HG03039 (cell line): ENCODE results near the gene CSTF3.
"Not testable (repeated sequence)": the region's sequence is repeated elsewhere in the genome, so short reads cannot be mapped to it uniquely, and the experiment has no call there.

Experiments used
- ATAC-seq: cut with Tn5 transposase; IDR thresholded peaks from one replicate; pipeline ENCODE4 v1.9.1; 2021; ENCODE audit warnings: mild to moderate bottlenecking, moderate library complexity; ENCODE audit not compliant: unreplicated experiment

Gene CSTF3

DNA sequence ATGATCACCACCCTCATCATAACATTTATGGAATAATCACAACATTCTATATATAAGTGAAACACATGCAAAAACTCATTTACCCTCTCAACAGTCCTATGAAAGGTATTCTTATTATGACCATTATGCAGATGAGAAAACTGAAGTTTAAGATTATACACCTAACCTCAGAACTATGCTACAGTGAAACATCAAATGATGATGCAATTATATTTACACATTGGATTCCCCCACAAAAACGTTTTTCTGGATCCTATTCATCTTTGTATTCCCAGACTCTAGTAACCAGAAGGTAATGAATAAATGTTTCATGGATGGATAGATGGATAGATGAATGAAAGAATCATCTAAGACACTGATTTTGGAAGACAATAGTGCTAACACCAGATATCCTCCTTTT, 67.1 kb downstream of the CSTF3 start:
- no peak for ATAC-seq

DNA sequence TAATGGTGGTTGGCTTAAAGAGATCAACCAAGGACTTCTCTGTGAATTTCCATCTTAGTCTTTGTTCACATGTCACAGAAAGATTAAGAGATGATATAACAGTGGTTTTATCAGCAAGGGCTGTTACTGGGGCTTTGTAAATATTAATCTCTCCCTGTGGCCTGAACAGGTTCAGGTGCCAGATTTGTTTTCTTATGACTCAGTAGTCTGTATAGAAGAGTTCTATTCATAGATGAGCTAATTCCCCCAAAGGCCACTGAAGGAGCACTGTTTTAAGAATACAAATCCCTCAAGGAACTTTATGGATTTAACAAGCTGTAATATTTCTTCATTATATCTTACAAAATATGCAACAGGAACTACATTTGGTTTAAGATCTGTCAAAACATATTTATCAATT, 71.5 kb downstream of the CSTF3 start:
- no peak for ATAC-seq

DNA sequence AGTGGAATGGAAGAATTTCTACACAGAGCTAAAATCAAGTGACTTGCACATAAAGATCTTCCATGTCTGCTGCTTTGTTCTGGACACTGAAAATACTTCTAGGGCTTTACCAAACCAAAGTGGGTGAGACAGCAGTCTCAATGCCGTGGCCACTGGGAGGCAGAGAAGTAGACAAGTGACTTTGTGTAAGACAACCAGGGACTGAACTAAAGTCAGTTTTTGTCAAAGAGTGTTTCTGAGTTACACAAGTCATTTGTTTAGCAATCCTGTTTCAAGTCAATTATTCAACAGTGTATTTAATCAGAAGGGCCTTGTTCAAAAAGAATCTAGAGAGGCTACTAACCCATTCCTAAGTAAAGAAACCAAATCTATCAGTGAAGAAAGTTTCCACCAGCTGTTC, 75.3 kb downstream of the CSTF3 start:
- no peak for ATAC-seq

DNA sequence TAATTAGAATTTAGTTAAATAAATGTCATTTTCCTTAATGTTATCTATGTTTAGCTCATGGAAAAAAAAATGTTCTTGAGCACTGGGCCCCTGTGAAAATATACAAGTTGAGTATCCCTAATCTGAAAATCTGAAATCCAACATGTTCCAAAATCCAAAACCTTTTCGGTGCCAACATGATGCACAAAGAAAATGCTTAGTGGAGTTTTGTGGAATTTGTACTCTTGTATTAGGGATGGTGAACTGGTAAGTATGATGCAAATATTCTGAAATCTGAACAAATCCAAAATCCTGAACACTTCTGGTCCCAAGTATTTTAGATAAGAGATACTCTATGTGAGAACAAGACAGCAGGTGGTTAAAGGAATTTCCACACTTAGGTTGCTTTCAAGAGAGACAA, 77.4 kb downstream of the CSTF3 start:
- no peak for ATAC-seq

DNA sequence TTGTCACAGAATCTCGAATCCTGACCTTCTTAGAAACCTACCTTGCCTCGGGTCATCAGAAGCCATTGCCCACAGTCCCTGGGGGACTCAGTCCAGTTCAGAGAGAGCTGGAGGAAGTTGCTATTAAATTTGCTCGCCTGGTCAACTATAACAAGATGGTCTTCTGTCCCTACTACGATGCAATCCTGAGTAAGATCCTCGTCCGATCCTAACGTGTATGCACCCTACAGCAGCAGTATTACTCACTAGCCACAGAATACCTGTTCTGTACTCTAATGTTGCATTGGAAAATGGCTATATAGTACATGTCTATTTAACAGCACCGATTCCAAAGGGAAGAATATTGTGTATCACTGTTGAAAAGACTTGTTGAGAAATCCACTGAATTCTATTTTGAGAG, 88.8 kb downstream of the CSTF3 start:
- ATAC-seq = no peak

DNA sequence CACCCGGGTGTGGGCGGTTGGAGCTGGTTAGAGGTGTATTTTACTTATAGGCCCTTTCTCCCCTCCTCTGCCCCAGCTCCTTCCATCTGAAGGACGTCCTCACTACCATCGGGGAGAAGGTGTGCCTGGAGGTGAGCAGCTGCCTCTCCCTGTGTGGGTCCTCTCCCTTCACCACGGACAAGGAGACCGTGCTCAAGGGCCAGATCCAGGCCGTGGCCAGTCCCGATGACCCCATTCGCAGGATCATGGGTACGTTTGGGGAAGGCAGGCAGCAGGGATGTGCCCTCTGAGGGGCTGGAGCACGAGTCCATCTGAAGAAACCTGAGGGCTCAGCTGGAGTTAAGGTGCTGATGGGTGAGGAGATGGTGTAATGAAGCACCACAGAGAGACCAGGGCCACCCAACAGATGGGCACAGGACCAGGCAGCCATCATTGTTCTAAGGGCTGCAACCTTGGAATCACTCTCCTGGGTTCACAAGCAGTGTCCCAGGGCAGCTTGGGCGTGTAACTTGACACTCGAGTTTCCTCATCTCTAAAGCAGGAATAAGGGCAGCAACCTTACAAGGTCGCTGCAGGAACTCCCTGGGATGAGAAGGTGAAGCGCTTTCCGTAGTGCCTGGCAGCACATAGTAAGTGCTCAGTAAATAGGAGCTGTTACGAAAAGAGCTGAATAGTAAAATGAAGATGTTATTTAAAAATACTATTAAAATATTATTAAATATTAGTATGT, 92.5 kb downstream of the CSTF3 start:
- no peak for ATAC-seq

DNA sequence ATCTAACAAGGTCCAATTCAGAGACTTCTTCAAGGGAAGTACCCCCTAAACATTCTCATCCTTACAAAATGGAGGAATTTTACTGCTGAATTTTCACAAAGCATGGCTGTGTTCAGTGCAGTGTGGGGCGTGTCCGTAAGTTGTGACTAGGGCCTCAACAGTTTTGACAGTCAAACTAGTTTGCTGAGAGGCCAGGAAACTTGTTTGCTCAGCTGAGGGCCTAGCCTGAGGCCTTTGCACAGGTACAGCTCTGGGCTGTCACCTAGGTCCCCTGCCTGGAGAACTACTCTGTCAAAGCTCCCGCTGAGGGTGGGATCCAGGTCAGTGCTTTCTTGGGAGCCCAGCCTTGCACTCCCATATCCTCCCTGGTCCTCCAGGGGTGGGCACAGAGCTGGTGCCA, 94.0 kb downstream of the CSTF3 start:
- ATAC-seq = no peak

DNA sequence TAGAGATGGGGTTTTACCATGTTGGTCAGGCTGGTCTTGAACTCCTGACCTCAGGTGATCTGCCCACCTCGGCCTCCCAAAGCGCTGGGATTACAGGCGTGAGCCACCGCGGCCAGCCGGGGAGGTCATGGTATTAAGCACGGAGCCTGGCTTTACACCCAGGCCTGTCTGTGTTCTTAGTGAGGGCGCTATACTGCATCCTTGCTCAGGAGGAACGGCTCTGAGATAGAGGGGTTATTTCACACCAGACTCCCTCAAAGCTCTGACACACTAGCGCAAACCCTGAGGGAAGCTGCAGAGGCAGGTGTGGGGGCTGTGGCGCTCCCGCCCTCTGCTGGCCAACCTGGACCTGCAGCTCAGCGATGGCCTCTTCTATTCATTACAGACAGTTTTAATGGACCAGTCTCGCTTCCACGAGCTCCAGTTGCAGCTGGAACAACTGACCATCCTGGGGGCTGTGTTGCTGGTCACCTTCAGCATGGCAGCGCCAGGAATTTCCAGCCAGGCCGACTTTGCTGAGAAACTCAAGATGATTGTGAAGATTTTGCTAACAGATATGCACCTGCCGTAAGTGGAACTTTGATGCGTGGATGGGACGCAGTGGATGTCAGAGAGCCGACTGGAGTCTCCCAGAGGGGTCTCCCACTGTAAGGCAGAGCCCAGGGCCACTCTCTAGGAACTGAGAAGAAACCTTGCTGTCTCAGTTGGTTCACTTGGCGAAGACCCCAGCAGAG, 95.7 kb downstream of the CSTF3 start:
- peak; percentile 53 for ATAC-seq

DNA sequence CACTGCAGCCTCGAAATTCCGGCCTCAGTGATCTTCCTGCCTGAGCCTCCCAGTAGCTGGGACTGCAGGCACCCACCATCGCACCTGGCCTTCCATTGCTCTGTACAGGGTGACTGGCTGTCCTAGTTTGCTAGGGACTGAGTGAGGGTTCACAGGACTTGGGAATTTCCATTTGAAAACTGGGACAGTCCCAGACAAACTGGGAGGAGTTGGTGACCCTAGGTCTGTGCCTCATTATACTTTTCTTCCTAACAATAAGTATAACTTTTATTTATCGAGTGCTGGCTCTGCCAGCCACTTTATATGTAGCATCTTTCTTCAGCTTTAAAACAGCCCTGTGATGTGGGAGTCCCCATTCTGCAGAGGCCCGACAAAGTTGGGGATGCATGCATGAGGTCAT, 96.4 kb downstream of the CSTF3 start:
- no peak for ATAC-seq

DNA sequence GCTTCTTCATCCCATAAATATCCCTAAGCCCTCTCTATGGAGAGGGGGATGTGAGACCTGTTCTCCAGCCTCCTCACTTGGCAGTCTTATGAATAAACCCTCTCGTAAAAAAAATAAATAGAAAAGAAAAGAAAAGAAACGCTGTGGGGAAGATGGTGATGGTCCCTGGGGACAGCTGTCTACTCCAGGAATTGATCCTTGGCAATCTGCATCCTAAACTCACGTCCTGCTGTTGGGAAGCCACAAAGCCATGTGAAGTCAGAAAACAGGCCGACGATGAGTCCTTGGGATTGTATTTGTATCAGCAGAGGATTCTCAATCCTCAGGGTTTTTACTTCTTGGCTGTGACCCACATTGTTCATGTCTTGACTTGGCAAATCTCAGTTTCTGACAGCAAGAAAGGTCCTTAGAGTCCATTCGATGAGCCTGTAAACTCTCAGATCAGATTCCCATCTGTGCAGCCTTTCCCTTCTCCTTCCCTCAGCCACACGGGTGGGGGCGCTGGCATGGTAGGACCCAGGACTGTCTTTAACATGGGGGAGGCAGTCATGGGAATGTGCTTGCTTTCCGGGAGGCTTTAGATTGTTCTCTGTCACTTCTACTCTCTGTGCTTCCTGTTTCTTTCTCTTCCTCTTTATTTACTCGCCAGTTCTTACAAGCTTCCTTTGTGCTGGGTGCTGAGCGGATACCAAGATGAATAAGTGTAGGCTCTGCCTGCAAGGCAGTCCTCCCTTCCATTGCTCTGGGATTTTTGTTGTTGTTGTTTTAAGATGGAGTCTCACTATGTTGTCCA, 97.1 kb downstream of the CSTF3 start:
- ATAC-seq = no peak

DNA sequence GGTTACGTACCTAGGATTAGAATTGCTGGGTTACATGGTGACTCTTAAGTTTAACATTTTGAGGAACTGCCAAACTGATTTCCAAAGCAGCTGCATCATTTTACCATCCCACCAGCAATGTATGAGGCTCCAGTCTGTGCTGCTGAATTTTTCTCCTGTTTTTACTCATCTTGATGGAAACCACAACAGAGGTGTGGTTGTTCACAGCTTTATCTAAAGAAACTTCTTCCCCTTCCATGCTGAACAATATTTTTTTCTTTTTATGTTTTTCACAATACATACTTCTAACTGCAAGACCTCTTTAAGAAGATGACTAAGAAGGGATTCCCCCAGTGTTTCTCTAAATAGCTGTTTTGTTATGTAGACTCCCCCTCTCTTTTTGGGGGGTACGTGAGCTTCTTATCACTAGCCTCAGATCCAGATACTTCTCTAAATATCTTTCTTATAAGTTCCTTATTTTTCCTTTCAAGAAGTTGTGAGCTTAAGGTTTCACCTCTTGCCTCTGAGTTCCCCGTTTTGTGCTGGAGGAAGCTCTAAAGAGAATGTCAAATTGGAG, 97.9 kb downstream of the CSTF3 start:
- ATAC-seq = peak; percentile 40

DNA sequence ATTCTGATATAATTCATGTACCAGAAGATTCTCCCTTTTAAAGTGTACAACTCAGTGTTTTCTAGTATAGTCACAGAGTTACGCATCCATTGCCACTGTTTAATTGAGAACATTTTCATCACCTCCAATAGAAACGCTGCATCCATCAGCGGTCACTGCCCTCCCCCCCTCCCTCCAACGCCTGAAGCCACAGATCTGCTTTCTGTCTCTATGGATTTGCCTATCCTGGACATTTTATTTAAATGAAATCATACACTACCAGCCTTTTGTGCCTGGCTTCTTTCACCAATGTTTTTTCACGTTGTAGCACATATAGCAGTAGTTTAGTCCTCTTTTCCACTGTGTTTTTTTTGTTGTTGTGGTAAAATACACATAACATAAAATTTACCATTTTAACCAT, 99.1 kb downstream of the CSTF3 start:
- ATAC-seq = no peak

DNA sequence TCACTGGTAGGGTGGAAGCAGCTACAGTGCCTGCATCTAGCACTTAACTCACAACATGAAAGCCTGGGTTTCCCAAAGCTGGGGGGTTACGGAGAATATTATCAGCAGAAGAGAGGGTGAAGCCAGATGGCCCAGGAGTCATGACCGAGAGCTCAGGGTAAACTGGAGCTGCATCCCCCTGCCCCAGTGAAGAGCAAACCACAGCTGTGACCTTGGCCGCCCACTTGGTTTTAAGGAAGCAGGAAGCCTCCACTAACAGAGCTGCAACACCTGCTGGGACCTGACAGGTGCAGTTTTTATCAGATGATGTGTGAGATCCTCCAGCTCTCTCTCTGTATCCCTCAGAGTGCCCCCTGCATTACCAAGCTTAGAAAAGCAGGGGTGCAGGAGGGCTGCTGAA, 101.0 kb downstream of the CSTF3 start:
- no peak for ATAC-seq

DNA sequence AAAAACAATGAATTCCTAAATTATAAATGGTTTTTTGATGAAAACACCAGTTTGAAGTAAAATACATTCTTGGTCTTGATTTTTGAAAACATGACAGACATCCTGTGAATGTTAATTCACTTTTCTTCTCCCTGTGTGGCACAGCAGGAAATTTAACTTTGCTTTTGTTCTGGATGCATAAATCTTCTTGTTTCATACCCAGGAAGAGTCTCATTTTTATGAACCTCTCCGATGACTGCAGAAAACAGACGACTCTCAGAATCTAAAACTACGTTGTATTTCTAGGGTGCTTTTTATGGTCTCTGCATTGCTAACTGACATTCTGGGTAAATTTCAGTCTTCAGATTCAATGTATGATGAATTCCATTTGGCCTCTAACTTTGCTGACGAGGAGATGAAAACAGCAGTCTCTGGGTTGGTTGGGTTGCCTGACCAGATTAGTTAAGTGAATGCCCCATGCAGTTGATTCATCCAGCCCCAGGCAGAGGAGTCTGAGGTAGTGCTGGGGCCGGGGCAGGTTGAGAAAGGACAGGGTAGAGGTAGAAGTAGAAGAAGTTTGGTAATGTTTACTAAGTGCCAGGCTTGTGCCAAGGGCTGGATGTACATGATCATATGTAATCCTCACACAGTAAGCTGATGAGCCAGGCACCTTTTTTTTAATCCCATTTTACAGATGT, 101.8 kb downstream of the CSTF3 start:
- no peak for ATAC-seq

DNA sequence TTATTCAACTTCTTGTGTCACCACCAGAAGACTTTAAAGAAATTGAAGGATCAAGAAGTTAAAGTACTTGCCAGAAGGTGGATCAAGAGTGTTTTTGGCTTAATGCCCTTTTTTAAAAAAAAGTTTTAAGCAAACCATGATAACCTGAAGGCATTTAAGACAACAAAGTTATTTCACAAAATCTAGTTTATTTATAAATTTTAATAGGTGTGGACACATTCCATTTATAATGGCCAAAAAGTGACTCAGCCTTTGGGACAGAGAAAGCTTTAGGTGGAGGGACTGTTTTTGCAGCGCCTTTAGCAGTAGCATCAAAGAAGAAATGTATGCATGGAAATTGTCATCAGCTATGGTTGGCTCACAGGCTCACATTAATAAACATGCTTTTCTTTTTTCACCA, 104.0 kb downstream of the CSTF3 start:
- no peak for ATAC-seq

DNA sequence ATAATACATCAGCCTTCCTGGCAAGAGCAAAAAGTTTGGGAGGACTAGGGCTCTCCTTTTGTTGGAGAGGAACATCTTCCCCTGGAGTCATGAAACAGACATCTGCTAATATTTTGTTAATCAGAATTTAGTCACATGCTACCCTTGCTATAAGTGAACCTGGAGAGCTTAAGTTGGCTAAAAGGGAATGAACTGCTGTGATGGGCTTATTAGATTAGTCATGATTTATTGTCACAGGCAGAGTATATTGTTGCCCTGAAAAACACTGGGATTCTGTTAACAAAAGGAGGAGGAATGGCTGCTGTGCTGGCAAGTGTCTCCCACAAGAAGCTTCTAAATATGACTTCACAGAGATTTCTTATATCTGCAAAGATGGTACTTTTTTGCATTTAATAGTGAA, 105.9 kb downstream of the CSTF3 start:
- no peak for ATAC-seq

DNA sequence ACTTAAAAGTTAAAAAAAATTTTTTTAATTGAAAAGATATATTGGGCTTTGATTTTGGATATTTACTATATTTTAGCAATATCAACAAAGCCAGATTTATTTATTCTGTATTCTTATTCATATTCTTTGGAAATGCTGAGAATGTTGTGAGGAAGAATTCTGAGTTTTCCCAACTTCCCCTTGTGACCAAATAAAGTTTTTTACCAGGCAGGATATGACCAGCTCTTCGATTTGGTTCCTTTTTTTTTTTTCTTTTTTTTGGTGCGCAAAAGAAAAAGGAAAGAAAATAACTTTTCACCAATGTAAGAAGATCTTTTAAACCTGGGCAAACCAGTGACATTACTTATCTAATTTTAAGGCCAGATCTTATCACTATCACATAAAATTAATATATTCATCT, 109.0 kb downstream of the CSTF3 start:
- ATAC-seq = no peak

DNA sequence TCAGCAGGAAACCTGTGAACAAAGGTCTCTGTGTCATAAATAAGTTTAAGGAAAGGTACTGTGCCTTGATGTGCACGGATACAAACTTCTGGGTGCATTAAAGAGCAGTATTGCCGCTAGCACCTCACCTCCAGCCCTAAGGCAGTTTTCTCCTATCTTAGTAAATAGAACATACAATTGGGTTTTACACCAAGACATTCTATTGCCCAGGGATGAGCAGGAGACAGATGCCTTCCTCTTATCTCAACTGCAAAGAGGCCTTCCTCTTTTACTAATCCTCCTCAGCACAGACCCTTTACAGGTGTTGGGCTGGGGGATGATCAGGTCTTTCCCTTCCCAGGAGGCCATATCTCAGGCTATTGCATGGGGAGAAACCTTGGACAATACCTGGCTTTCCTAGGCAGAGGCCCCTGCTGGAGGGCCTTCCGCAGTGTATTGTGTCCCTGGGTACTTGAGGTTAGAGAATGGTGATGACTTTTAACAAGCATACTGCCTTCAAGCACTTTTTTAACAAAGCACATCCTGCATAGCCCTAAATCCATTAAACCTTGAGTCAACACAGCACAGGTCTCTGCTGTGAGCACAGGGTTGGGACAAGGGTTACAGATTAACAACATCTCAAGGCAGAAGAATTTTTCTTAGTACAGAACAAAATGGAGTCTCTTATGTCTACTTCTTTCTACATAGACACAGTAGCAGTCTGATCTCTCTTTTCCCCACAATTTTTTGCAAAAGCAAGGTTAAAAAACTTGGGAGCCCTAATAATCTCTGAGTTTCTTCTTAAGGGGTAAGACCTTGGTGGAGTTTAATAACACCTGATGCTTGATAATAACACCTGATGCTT, 111.5 kb downstream of the CSTF3 start:
- ATAC-seq = not testable (repeated sequence)

DNA sequence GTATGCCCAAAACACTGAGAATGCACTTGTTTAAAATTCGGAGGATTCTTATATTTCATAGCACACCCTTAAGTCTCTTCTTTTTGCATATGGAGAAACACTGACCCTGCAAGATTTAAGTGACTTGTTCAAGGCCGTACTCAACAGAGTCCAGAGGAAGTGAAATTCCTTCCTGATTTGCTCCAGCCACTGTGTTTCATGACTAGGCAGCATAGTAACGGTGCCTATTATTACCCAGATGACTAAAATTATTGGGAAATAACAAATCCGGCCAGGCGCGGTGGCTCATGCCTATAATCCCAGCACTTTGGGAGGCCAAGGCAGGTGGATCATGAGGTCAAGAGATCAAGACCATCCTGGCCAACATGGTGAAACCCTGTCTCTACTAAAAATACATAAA, 112.6 kb downstream of the CSTF3 start:
- not testable (repeated sequence) for ATAC-seq
